Liver (tissue), 9 donors: ENCODE results near the gene DPP6. TPM values are rescaled to one million over a fixed set of nuclear protein-coding genes. Genes with fewer than 3 reads are reported as not detected.

Source experiments
- DNase-seq: peaks from one replicate; pipeline ENCODE4 v3.0.0-alpha.2; 2017; ENCODE audit warnings: low spot score
- H3K27ac ChIP-seq, 2 donors: one replicate each; pipeline ENCODE4 v1.7.0; 2013; ENCODE audit warnings: inconsistent platforms in 2 of 2, low read length in 2 of 2, control low read depth in 1 of 2, low read depth in 1 of 2, mild to moderate bottlenecking in 1 of 2
- H3K27me3 ChIP-seq, 4 donors: one replicate each; pipeline versions ENCODE4 v1.6.1 to v1.7.0; 2013; ENCODE audit warnings: low read length in 3 of 4, inconsistent platforms in 1 of 4, mild to moderate bottlenecking in 1 of 4, moderate library complexity in 1 of 4; ENCODE audit not compliant: control insufficient read depth in 4 of 4, insufficient read depth in 4 of 4
- H3K36me3 ChIP-seq, 4 donors: one replicate each; pipeline versions ENCODE4 v1.6.1 to v1.7.0; 2013; ENCODE audit warnings: low read length in 3 of 4, mild to moderate bottlenecking in 3 of 4, low read depth in 1 of 4, moderate library complexity in 1 of 4; ENCODE audit not compliant: control insufficient read depth in 4 of 4, insufficient read depth in 3 of 4
- H3K4me1 ChIP-seq, 4 donors: one replicate each; pipeline versions ENCODE4 v1.6.1 to v1.7.0; 2013; ENCODE audit warnings: low read length in 3 of 4, mild to moderate bottlenecking in 3 of 4, moderate library complexity in 1 of 4; ENCODE audit not compliant: control insufficient read depth in 4 of 4, insufficient read depth in 4 of 4
- H3K4me3 ChIP-seq, 3 donors: one replicate each; pipeline versions ENCODE4 v1.6.1 to v1.7.0; 2013; ENCODE audit warnings: low read length in 3 of 3, control low read depth in 1 of 3, low read depth in 1 of 3, mild to moderate bottlenecking in 1 of 3
- H3K9ac ChIP-seq, 2 donors: one replicate each; pipeline ENCODE4 v1.7.0; 2013; ENCODE audit warnings: low read length in 2 of 2, mild to moderate bottlenecking in 2 of 2, moderate library complexity in 2 of 2, control low read depth in 1 of 2, low read depth in 1 of 2
- H3K9me3 ChIP-seq, 4 donors: one replicate each; pipeline versions ENCODE4 v1.6.1 to v1.7.0; 2013; ENCODE audit warnings: low read length in 3 of 4; ENCODE audit not compliant: control insufficient read depth in 4 of 4
- ATF3 ChIP-seq: IDR thresholded peaks from 2 replicates; pipeline ENCODE4 v1.6.1; 2016; ENCODE audit warnings: antibody characterized with exemption
- EGR1 ChIP-seq, 2 donors: IDR thresholded peaks; 2 replicates each; pipeline ENCODE4 v1.6.1; 2016 to 2018; ENCODE audit warnings: antibody characterized with exemption in 2 of 2, low read depth in 2 of 2
- FOXA1 ChIP-seq: IDR thresholded peaks from 2 replicates; pipeline ENCODE4 v1.6.1; 2016; ENCODE audit warnings: antibody characterized with exemption
- HNF4A ChIP-seq, 2 donors: conservative IDR thresholded peaks; 2 replicates each; pipeline ENCODE4 v1.6.1; 2016; ENCODE audit warnings: antibody characterized with exemption in 2 of 2, mild to moderate bottlenecking in 2 of 2
- HNF4G ChIP-seq: IDR thresholded peaks from 2 replicates; pipeline ENCODE4 v1.6.1; 2016; ENCODE audit warnings: antibody characterized with exemption
- JUND ChIP-seq, 2 donors: IDR thresholded peaks; 2 replicates each; pipeline ENCODE4 v1.6.1; 2016; ENCODE audit warnings: antibody characterized with exemption in 2 of 2
- RAD21 ChIP-seq, 2 donors: IDR thresholded peaks; 2 replicates each; pipeline ENCODE4 v1.6.1; 2016; ENCODE audit warnings: antibody characterized with exemption in 2 of 2, mild to moderate bottlenecking in 2 of 2
- SP1 ChIP-seq: IDR thresholded peaks from 2 replicates; pipeline ENCODE4 v1.6.1; 2018; ENCODE audit warnings: antibody characterized with exemption, mild to moderate bottlenecking
- TAF1 ChIP-seq: conservative IDR thresholded peaks from 2 replicates; pipeline ENCODE4 v1.6.1; 2016; ENCODE audit warnings: antibody characterized with exemption, mild to moderate bottlenecking
- YY1 ChIP-seq: IDR thresholded peaks from 2 replicates; pipeline ENCODE4 v1.6.1; 2016; ENCODE audit warnings: antibody characterized with exemption, mild to moderate bottlenecking
- WGBS: extraction: QIAGEN DNeasy Blood & Tissue Kit; methylation state at CpG from one replicate; pipeline ENCODE4 v1.1.7; 2013; 5-methylcytosine and 5-hydroxymethylcytosine counted together
- polyA plus RNA-seq, 2 donors: library from polyadenylated mRNA; stranded (reverse) in 1 of 2; unstranded in 1 of 2; fragments of 200-250 nt in 1 of 2; fragments of >200 nt in 1 of 2; fragmentation: Nextera tagmentation in 1 of 2; extraction: Ambion mirVana in 1 of 2; gene quantifications; one replicate each; pipeline versions ENCODE4 v1.2.1 to v1.2.3, GENCODE V29; 2013 to 2015
- total RNA-seq, 2 donors: library from RNA; depleted of rRNA; stranded (reverse); fragments of >200 nt; gene quantifications; one replicate each; pipeline ENCODE4 v1.2.3, GENCODE V29; 2014
- TF ChIP-seq, protein P1 (sequence below): fragments of 150-350 bp; IDR thresholded peaks from 2 replicates; pipeline ENCODE4 v1.5.1; 2017; ENCODE audit warnings: improper control_type of control experiment, low read depth, low read length; ENCODE audit not compliant: missing input control
- TF ChIP-seq, protein P2 (sequence below): IDR thresholded peaks from 2 replicates; pipeline ENCODE4 v1.6.1; 2016; ENCODE audit warnings: antibody characterized with exemption, mild to moderate bottlenecking
- donor health status: healthy.
- donor health status: healthy.
- donor health status: healthy.
- donor health status: healthy.
- donor health status: healthy.

Gene DPP6
- total and polyA plus RNA-seq, 4 donors, result 0.01 TPM; not detected in 3

GRCh38 chr7:154568346-154568745 is 516.1 kb downstream of the DPP6 start:
- Histone ChIP-seq H3K27ac (no peak overlapping the region), H3K4me1 (no peaks in the 10 kb centered on the region), H3K4me3 (no peak overlapping the region), H3K9me3 (no peaks in the 10 kb centered on the region), H3K36me3 (no peaks in the 10 kb centered on the region), H3K9ac (no peak overlapping the region), H3K27me3 (no peaks in the 10 kb centered on the region)
- TF ChIP-seq HNF4A (conservative IDR thresholded peaks at IDR 0.05), result no peak
- TF ChIP-seq RAD21 (IDR thresholded peaks at IDR 0.05), result no peak
- no peak for TF ChIP-seq TAF1
- no peak for TF ChIP-seq EGR1 (IDR thresholded peaks at IDR 0.05; ENCODE audit: low read depth in 2 of 2)
- no peak for TF ChIP-seq HNF4G
- TF ChIP-seq SP1, result no peak
- TF ChIP-seq, protein P1, sequence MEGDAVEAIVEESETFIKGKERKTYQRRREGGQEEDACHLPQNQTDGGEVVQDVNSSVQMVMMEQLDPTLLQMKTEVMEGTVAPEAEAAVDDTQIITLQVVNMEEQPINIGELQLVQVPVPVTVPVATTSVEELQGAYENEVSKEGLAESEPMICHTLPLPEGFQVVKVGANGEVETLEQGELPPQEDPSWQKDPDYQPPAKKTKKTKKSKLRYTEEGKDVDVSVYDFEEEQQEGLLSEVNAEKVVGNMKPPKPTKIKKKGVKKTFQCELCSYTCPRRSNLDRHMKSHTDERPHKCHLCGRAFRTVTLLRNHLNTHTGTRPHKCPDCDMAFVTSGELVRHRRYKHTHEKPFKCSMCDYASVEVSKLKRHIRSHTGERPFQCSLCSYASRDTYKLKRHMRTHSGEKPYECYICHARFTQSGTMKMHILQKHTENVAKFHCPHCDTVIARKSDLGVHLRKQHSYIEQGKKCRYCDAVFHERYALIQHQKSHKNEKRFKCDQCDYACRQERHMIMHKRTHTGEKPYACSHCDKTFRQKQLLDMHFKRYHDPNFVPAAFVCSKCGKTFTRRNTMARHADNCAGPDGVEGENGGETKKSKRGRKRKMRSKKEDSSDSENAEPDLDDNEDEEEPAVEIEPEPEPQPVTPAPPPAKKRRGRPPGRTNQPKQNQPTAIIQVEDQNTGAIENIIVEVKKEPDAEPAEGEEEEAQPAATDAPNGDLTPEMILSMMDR, result no peak
- no peak for TF ChIP-seq YY1
- no peak for TF ChIP-seq ATF3
- no peak for TF ChIP-seq JUND (IDR thresholded peaks at IDR 0.05)
- no peak for DNase-seq
- WGBS, result 76% methylated on average over 10 of the region's 10 CpGs

DNA sequence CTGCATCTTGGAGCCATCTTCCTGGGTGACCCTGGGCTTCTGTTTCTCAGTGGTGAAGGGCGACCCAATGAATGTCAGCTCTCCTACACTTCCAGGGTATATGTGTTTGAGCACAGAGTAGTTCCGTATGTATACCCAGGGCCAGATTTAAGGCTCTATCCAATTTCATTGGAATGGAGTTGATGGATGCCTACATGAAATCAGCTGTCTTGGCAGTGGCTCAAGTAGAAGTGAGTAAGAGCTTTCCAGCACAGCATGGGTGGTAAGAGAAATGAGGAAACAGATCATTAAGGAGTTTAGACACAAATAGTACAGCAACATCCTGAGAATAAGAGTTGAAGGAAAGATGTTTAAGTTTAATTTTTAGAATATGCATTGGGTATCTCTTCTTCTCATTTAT is 517.7 kb downstream of the DPP6 start:
- Histone ChIP-seq H3K27ac (no peak overlapping the region), H3K27me3 (no peaks in the 10 kb centered on the region), H3K4me3 (no peak overlapping the region), H3K9me3 (no peaks in the 10 kb centered on the region), H3K9ac (no peak overlapping the region), H3K36me3 (no peaks in the 10 kb centered on the region), H3K4me1 (no peaks in the 10 kb centered on the region)
- DNase-seq, result no peak
- 72% methylated on average over 2 of the region's 2 CpGs for WGBS
- TF ChIP-seq, protein P2, sequence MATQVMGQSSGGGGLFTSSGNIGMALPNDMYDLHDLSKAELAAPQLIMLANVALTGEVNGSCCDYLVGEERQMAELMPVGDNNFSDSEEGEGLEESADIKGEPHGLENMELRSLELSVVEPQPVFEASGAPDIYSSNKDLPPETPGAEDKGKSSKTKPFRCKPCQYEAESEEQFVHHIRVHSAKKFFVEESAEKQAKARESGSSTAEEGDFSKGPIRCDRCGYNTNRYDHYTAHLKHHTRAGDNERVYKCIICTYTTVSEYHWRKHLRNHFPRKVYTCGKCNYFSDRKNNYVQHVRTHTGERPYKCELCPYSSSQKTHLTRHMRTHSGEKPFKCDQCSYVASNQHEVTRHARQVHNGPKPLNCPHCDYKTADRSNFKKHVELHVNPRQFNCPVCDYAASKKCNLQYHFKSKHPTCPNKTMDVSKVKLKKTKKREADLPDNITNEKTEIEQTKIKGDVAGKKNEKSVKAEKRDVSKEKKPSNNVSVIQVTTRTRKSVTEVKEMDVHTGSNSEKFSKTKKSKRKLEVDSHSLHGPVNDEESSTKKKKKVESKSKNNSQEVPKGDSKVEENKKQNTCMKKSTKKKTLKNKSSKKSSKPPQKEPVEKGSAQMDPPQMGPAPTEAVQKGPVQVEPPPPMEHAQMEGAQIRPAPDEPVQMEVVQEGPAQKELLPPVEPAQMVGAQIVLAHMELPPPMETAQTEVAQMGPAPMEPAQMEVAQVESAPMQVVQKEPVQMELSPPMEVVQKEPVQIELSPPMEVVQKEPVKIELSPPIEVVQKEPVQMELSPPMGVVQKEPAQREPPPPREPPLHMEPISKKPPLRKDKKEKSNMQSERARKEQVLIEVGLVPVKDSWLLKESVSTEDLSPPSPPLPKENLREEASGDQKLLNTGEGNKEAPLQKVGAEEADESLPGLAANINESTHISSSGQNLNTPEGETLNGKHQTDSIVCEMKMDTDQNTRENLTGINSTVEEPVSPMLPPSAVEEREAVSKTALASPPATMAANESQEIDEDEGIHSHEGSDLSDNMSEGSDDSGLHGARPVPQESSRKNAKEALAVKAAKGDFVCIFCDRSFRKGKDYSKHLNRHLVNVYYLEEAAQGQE, result no peak
- no peak for TF ChIP-seq FOXA1
- TF ChIP-seq, protein P1, result no peak
